Caco-2 (cell line): Measurements from ENCODE around the gene WASHC2C. TPM values are rescaled to one million over a fixed set of nuclear protein-coding genes. Genes with fewer than 3 reads are reported as not detected.
"Not testable (repeated sequence)": the region's sequence is repeated elsewhere in the genome, so short reads cannot be mapped to it uniquely, and the experiment has no call there.

Source experiments
- BruUV-seq: library from RNA; stranded (reverse); fragments of 400-500 nt; replicated peaks from 2 replicates; lab custom pipeline; 2021; lab: Mats Ljungman, UMichigan
- CTCF ChIA-PET: fragments of 300-600 bp; sonication (Branson Sonifier 250); formaldehyde crosslinking; loops from one replicate; lab custom pipeline; 2022; ENCODE audit warnings: antibody characterized with exemption; lab: Charles Lee
- POLR2A ChIA-PET: fragments of 300-600 bp; sonication (Branson Sonifier 250); formaldehyde crosslinking; loops from one replicate; lab custom pipeline; 2022; ENCODE audit warnings: antibody characterized with exemption; lab: Charles Lee
- DNase-seq, 2 experiments: peaks; one replicate each; pipeline versions ENCODE4 v3.0.0 to v3.0.0-alpha.2; 2020 to 2022
- H3K27me3 ChIP-seq: replicated peaks from 2 replicates; pipeline ENCODE4 v1.6.0; 2011; ENCODE audit warnings: low read length; ENCODE audit not compliant: control insufficient read depth, insufficient read depth
- H3K36me3 ChIP-seq: 2 replicates; pipeline ENCODE4 v1.5.1; 2011; ENCODE audit warnings: low read length; ENCODE audit not compliant: control insufficient read depth, insufficient read depth
- H3K4me1 ChIP-seq: fragments of 250-450 bp; sonication (Bioruptor Pico); 2 replicates; pipeline ENCODE4 v1.5.1; 2020; ENCODE audit warnings: mild to moderate bottlenecking
- H3K4me3 ChIP-seq: 2 replicates; pipeline ENCODE4 v1.5.1; 2011; ENCODE audit warnings: low read depth, mild to moderate bottlenecking, control low read depth, low read length
- H3K9me3 ChIP-seq: fragments of 250-450 bp; sonication (Bioruptor Pico); 2 replicates; pipeline ENCODE4 v1.5.1; 2020; ENCODE audit warnings: mild to moderate bottlenecking, moderate library complexity
- H3K27ac Mint-ChIP-seq: one replicate; pipeline ENCODE4 v1.8.0; 2022; ENCODE audit warnings: mixed read lengths; ENCODE audit not compliant: unreplicated experiment
- H3K27me3 Mint-ChIP-seq: one replicate; pipeline ENCODE4 v1.8.0; 2022; ENCODE audit warnings: mixed read lengths; ENCODE audit not compliant: insufficient read depth, unreplicated experiment
- H3K36me3 Mint-ChIP-seq: one replicate; pipeline ENCODE4 v1.8.0; 2022; ENCODE audit warnings: mild to moderate bottlenecking, mixed read lengths; ENCODE audit not compliant: insufficient read depth, unreplicated experiment
- H3K4me1 Mint-ChIP-seq: one replicate; pipeline ENCODE4 v1.8.0; 2022; ENCODE audit warnings: low read depth, mixed read lengths; ENCODE audit not compliant: unreplicated experiment
- H3K4me3 Mint-ChIP-seq: one replicate; pipeline ENCODE4 v1.8.0; 2022; ENCODE audit warnings: mild to moderate bottlenecking, moderate library complexity, mixed read lengths; ENCODE audit not compliant: unreplicated experiment
- H3K9me3 Mint-ChIP-seq: one replicate; pipeline ENCODE4 v1.8.0; 2022; ENCODE audit warnings: mixed read lengths; ENCODE audit not compliant: unreplicated experiment
- intact Hi-C: fragments of 100-400 bp; cut with micrococcal nuclease; formaldehyde crosslinking; loops from one replicate; pipeline ENCODE4 v1.10.0; 2022; ENCODE audit not compliant: unreplicated experiment
- total RNA-seq: library from RNA; stranded (reverse); gene quantifications from 2 replicates; pipeline ENCODE4 v1.2.3, GENCODE V29; 2022

WASHC2C gene
- total RNA-seq, 1 experiment from 2014 or later: 48.1 TPM

GRCh38 chr10:45763037-45763436 is 36.0 kb downstream of the WASHC2C start:
- H3K4me1 ChIP-seq, BruUV-seq, H3K27me3 ChIP-seq, intact Hi-C loops, H3K27me3 Mint-ChIP-seq, H3K36me3 ChIP-seq, H3K4me3 ChIP-seq, DNase-seq, H3K27ac Mint-ChIP-seq, CTCF ChIA-PET, H3K4me3 Mint-ChIP-seq, H3K9me3 Mint-ChIP-seq, H3K4me1 Mint-ChIP-seq, POLR2A ChIA-PET, H3K9me3 ChIP-seq, H3K36me3 Mint-ChIP-seq: not testable (repeated sequence)

GRCh38 chr10:45768334-45768733 is 41.3 kb downstream of the WASHC2C start:
- H3K27ac Mint-ChIP-seq, H3K4me3 Mint-ChIP-seq, intact Hi-C loops, H3K27me3 ChIP-seq, DNase-seq, H3K4me3 ChIP-seq, H3K36me3 ChIP-seq, H3K9me3 ChIP-seq, H3K9me3 Mint-ChIP-seq, BruUV-seq, H3K4me1 Mint-ChIP-seq, H3K36me3 Mint-ChIP-seq, H3K27me3 Mint-ChIP-seq, POLR2A ChIA-PET, H3K4me1 ChIP-seq, CTCF ChIA-PET: not testable (repeated sequence)

- H3K4me1 ChIP-seq, H3K4me3 Mint-ChIP-seq, H3K27me3 Mint-ChIP-seq, CTCF ChIA-PET, H3K36me3 ChIP-seq, BruUV-seq, H3K4me1 Mint-ChIP-seq, intact Hi-C loops, H3K4me3 ChIP-seq, DNase-seq, H3K9me3 Mint-ChIP-seq, H3K9me3 ChIP-seq, H3K27ac Mint-ChIP-seq, H3K27me3 ChIP-seq, H3K36me3 Mint-ChIP-seq, POLR2A ChIA-PET: not testable (repeated sequence)
Measured at GRCh38 chr10:45771757-45772461, 44.8 kb downstream of the WASHC2C start.

- not testable (repeated sequence) for H3K9me3 Mint-ChIP-seq
Measured at GRCh38 chr10:45786217-45786616, 59.2 kb downstream of the WASHC2C start.

GRCh38 chr10:45787212-45787741 is 60.2 kb downstream of the WASHC2C start:
- H3K9me3 Mint-ChIP-seq, H3K9me3 ChIP-seq, H3K27me3 Mint-ChIP-seq, POLR2A ChIA-PET, H3K4me3 ChIP-seq, H3K4me1 Mint-ChIP-seq, DNase-seq, H3K27me3 ChIP-seq, H3K4me1 ChIP-seq, CTCF ChIA-PET, H3K36me3 Mint-ChIP-seq, H3K36me3 ChIP-seq, H3K27ac Mint-ChIP-seq, BruUV-seq, intact Hi-C loops, H3K4me3 Mint-ChIP-seq: not testable (repeated sequence)

More at GRCh38 chr10:45786217-45786616, 59.2 kb downstream of the WASHC2C start:
- H3K27me3 Mint-ChIP-seq, POLR2A ChIA-PET, CTCF ChIA-PET, H3K4me3 ChIP-seq, H3K36me3 ChIP-seq, H3K9me3 ChIP-seq, H3K4me3 Mint-ChIP-seq, H3K27me3 ChIP-seq, intact Hi-C loops, H3K27ac Mint-ChIP-seq, DNase-seq, BruUV-seq, H3K4me1 ChIP-seq, H3K36me3 Mint-ChIP-seq, H3K4me1 Mint-ChIP-seq: not testable (repeated sequence)

DNA sequence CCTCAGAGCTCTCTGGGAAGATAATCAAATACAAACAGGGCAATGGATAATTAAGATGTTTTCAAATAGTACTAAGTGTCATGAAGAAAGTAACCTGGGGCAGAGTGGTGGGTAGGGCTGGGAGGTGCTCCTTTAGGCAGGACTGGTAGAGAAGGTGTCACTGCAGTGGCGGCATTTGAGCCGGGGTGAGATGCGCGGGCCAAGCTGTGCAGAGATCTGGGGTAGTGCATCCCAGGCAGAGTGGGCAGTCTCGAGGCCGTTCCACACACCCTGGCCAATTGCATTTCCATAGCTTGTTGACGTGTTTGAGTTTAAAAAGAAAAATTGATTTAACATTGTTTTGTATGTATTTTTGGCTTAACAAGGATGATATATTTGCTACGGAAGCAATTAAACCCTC is 62.9 kb downstream of the WASHC2C start:
- H3K9me3 ChIP-seq, H3K27ac Mint-ChIP-seq, H3K4me3 ChIP-seq, H3K4me1 ChIP-seq, BruUV-seq, intact Hi-C loops, H3K4me3 Mint-ChIP-seq, H3K27me3 ChIP-seq, H3K36me3 ChIP-seq, H3K4me1 Mint-ChIP-seq, POLR2A ChIA-PET, H3K36me3 Mint-ChIP-seq, H3K27me3 Mint-ChIP-seq, DNase-seq, CTCF ChIA-PET, H3K9me3 Mint-ChIP-seq: not testable (repeated sequence)
